H1 (cell line): ENCODE results near the gene ZDHHC20. TPM values are rescaled to one million over a fixed set of nuclear protein-coding genes. Genes with fewer than 3 reads are reported as not detected.

Experiments used
- CTCF ChIA-PET: fragments of 300-600 bp; sonication (Branson Sonifier 250); formaldehyde crosslinking; loops from one replicate; lab custom pipeline; 2021; ENCODE audit not compliant: partially characterized antibody; lab: Charles Lee
- POLR2A ChIA-PET: fragments of 300-600 bp; sonication (Branson Sonifier 250); formaldehyde crosslinking; loops from one replicate; lab custom pipeline; 2021; ENCODE audit warnings: inconsistent platforms; ENCODE audit not compliant: partially characterized antibody; lab: Charles Lee
- DNase-seq, 2 experiments: peaks; one replicate each; pipeline versions ENCODE4 v3.0.0 to v3.0.0-alpha.2; 2010 to 2022; ENCODE audit warnings: low spot score in 2 of 2, low read depth in 1 of 2, mixed read lengths in 1 of 2
- FAIRE-seq: peaks from 2 replicates; lab custom pipeline; 2011; peaks lifted over from hg19 to GRCh38; lab: Jason Lieb, UNC
- H2AFZ ChIP-seq: 2 replicates; pipeline ENCODE4 v1.8.1; 2012; ENCODE audit warnings: low read length, inconsistent platforms
- H2AK5ac ChIP-seq: 2 replicates; pipeline ENCODE4 v1.6.1; 2013; ENCODE audit warnings: low read depth, low read length
- H2BK120ac ChIP-seq: replicated peaks from 2 replicates; pipeline ENCODE3; 2013; ENCODE audit warnings: low read depth, low read length, inconsistent platforms
- H2BK12ac ChIP-seq: 2 replicates; pipeline ENCODE4 v1.6.1; 2013; ENCODE audit warnings: low read depth, low read length
- H2BK15ac ChIP-seq: 2 replicates; pipeline ENCODE4 v1.6.1; 2013; ENCODE audit warnings: low read length
- H2BK20ac ChIP-seq: 2 replicates; pipeline ENCODE4 v1.6.1; 2013; ENCODE audit warnings: low read length
- H2BK5ac ChIP-seq: 2 replicates; pipeline ENCODE4 v1.6.1; 2013; ENCODE audit warnings: low read depth, low read length
- H3K14ac ChIP-seq: 2 replicates; pipeline ENCODE4 v1.6.1; 2013; ENCODE audit warnings: inconsistent platforms; ENCODE audit not compliant: insufficient read length
- H3K18ac ChIP-seq: 2 replicates; pipeline ENCODE4 v1.6.1; 2013; ENCODE audit warnings: low read length; ENCODE audit errors: extremely low read depth
- H3K23ac ChIP-seq: 2 replicates; pipeline ENCODE4 v1.6.1; 2013; ENCODE audit warnings: inconsistent platforms; ENCODE audit not compliant: insufficient read length
- H3K23me2 ChIP-seq: 2 replicates; pipeline ENCODE4 v1.6.1; 2013; ENCODE audit warnings: low read depth, low read length
- H3K27ac ChIP-seq: 2 replicates; pipeline ENCODE4 v1.6.1; 2011; ENCODE audit warnings: low read depth, low read length, inconsistent platforms
- H3K27me3 ChIP-seq, 4 experiments: replicated peaks in 1 of 4; 1 replicate in 1 of 4; 2 replicates in 3 of 4; pipeline versions ENCODE4 v1.6.1 to v1.8.1; 2011 to 2013; ENCODE audit warnings: low read length in 3 of 4, mild to moderate bottlenecking in 3 of 4, inconsistent platforms in 2 of 4, mixed read lengths in 2 of 4, moderate library complexity in 1 of 4; ENCODE audit not compliant: control insufficient read depth in 3 of 4, insufficient read depth in 3 of 4; ENCODE audit errors: extremely low read depth in 1 of 4
- H3K36me3 ChIP-seq, 4 experiments: 2 replicates each; pipeline versions ENCODE4 v1.6.1 to v1.8.1; 2011 to 2013; ENCODE audit warnings: mild to moderate bottlenecking in 4 of 4, low read length in 3 of 4, moderate library complexity in 2 of 4, control low read depth in 1 of 4, inconsistent platforms in 1 of 4; ENCODE audit not compliant: insufficient read depth in 4 of 4, control insufficient read depth in 2 of 4
- H3K4ac ChIP-seq: replicated peaks from 2 replicates; pipeline ENCODE3; 2013; ENCODE audit warnings: low read length, low read depth, mixed read lengths, inconsistent platforms; ENCODE audit not compliant: insufficient read length
- H3K4me1 ChIP-seq, 4 experiments: replicated peaks in 1 of 4; 1 replicate in 1 of 4; 2 replicates in 3 of 4; pipeline versions ENCODE4 v1.6.1 to v1.8.1; 2011 to 2013; ENCODE audit warnings: low read length in 3 of 4, inconsistent platforms in 2 of 4, mixed read lengths in 1 of 4; ENCODE audit not compliant: insufficient read depth in 4 of 4, control insufficient read depth in 3 of 4
- H3K4me2 ChIP-seq, 2 experiments: 2 replicates each; pipeline versions ENCODE4 v1.6.1 to v1.8.1; 2011 to 2013; ENCODE audit warnings: low read depth in 2 of 2, low read length in 2 of 2, control low read depth in 1 of 2, inconsistent platforms in 1 of 2, mild to moderate bottlenecking in 1 of 2; ENCODE audit not compliant: insufficient read depth in 1 of 2
- H3K4me3 ChIP-seq, 4 experiments: fragments of 200-600, 300-600 bp in 1 of 4; sonication (generic), shearing (Covaris generic), sonication (Bioruptor Twin) in 1 of 4; 2 replicates each; pipeline versions ENCODE4 v1.5.1 to v1.8.1; 2011 to 2016; ENCODE audit warnings: low read length in 4 of 4, low read depth in 3 of 4, control low read depth in 2 of 4, inconsistent platforms in 2 of 4, mild to moderate bottlenecking in 2 of 4, mixed read lengths in 1 of 4, moderate library complexity in 1 of 4; ENCODE audit not compliant: insufficient read depth in 2 of 4; ENCODE audit errors: extremely low read depth in 1 of 4
- H3K56ac ChIP-seq: replicated peaks from 2 replicates; pipeline ENCODE3; 2013; ENCODE audit warnings: low read depth, mild to moderate bottlenecking, mixed read lengths, low read length, inconsistent platforms; ENCODE audit not compliant: insufficient read length
- H3K79me1 ChIP-seq: 2 replicates; pipeline ENCODE4 v1.6.1; 2013; ENCODE audit warnings: low read depth, low read length, control low read depth
- H3K79me2 ChIP-seq, 2 experiments: 2 replicates each; pipeline versions ENCODE4 v1.6.1 to v1.8.1; 2012 to 2013; ENCODE audit warnings: low read length in 2 of 2, mild to moderate bottlenecking in 2 of 2, inconsistent platforms in 1 of 2; ENCODE audit not compliant: insufficient read depth in 2 of 2, control insufficient read depth in 1 of 2
- H3K9ac ChIP-seq, 4 experiments: replicated peaks in 1 of 4; 1 replicate in 1 of 4; 2 replicates in 3 of 4; pipeline versions ENCODE4 v1.6.1 to v1.8.1; 2011 to 2013; ENCODE audit warnings: low read depth in 3 of 4, low read length in 3 of 4, control low read depth in 2 of 4, mild to moderate bottlenecking in 2 of 4, moderate library complexity in 2 of 4, inconsistent platforms in 1 of 4; ENCODE audit errors: extremely low read depth in 1 of 4
- H3K9me3 ChIP-seq, 2 experiments: 2 replicates each; pipeline versions ENCODE4 v1.6.1 to v1.8.1; 2012 to 2013; ENCODE audit warnings: mild to moderate bottlenecking in 2 of 2, moderate library complexity in 2 of 2, control low read depth in 1 of 2, inconsistent platforms in 1 of 2, low read depth in 1 of 2, low read length in 1 of 2, mixed read lengths in 1 of 2; ENCODE audit not compliant: insufficient read depth in 2 of 2
- H4K20me1 ChIP-seq, 2 experiments: replicated peaks in 1 of 2; 2 replicates each; pipeline versions ENCODE3 to v1.8.1; 2011 to 2013; ENCODE audit warnings: inconsistent platforms in 2 of 2, low read length in 2 of 2, mild to moderate bottlenecking in 1 of 2; ENCODE audit not compliant: insufficient read depth in 2 of 2, control insufficient read depth in 1 of 2
- H4K5ac ChIP-seq: 2 replicates; pipeline ENCODE4 v1.6.1; 2013; ENCODE audit warnings: low read length, low read depth, mixed read lengths, inconsistent platforms; ENCODE audit not compliant: insufficient read length
- H4K8ac ChIP-seq: 2 replicates; pipeline ENCODE4 v1.8.0; 2013; ENCODE audit warnings: mild to moderate bottlenecking, moderate library complexity, low read length, inconsistent platforms; ENCODE audit not compliant: insufficient read depth; ENCODE audit errors: extremely low read depth
- H4K91ac ChIP-seq: replicated peaks from 2 replicates; pipeline ENCODE3; 2013; ENCODE audit warnings: low read length, mixed read lengths, inconsistent platforms; ENCODE audit not compliant: insufficient read length
- BCL11A ChIP-seq, 2 experiments: IDR thresholded peaks; one replicate each; pipeline ENCODE4 v1.6.1; 2011; ENCODE audit warnings: low read depth in 2 of 2, low read length in 2 of 2, mild to moderate bottlenecking in 2 of 2
- CBX5 ChIP-seq: fragments of 300-800, 300-1000 bp; sonication (generic); IDR thresholded peaks from 2 replicates; pipeline ENCODE4 v1.7.1; 2016; ENCODE audit warnings: antibody characterized with exemption, low read length, low read depth
- E2F6 ChIP-seq: IDR thresholded peaks from 2 replicates; pipeline ENCODE4 v1.6.1; 2012; ENCODE audit warnings: inconsistent platforms
- EGR1 ChIP-seq: IDR thresholded peaks from 2 replicates; pipeline ENCODE4 v1.6.1; 2011; ENCODE audit warnings: low read depth, low read length, borderline replicate concordance
- GTF2F1 ChIP-seq: IDR thresholded peaks from 2 replicates; pipeline ENCODE4 v1.6.1; 2012; ENCODE audit warnings: low read depth, low read length, improper control_type of control experiment, borderline replicate concordance
- HDAC2 ChIP-seq, 2 experiments: fragments of 300-600 bp in 1 of 2; sonication (generic) in 1 of 2; IDR thresholded peaks; 2 replicates each; pipeline ENCODE4 v1.6.1; 2011 to 2012; ENCODE audit warnings: low read depth in 2 of 2, low read length in 2 of 2, mild to moderate bottlenecking in 2 of 2, moderate library complexity in 2 of 2, borderline replicate concordance in 1 of 2, inconsistent platforms in 1 of 2
- HDAC6 ChIP-seq: IDR thresholded peaks from one replicate; pipeline ENCODE4 v1.7.1; 2012; ENCODE audit warnings: low read depth, mild to moderate bottlenecking, inconsistent platforms, low read length, moderate library complexity
- MAFK ChIP-seq: IDR thresholded peaks from 2 replicates; pipeline ENCODE4 v1.6.1; 2012; ENCODE audit warnings: low read depth, mild to moderate bottlenecking, improper control_type of control experiment, low read length
- MAX ChIP-seq: IDR thresholded peaks from 2 replicates; pipeline ENCODE4 v1.6.1; 2012; ENCODE audit warnings: inconsistent platforms
- PHF8 ChIP-seq: fragments of 200-600 bp; sonication (generic); conservative IDR thresholded peaks from 2 replicates; pipeline ENCODE4 v1.7.1; 2012; ENCODE audit warnings: low read depth, mild to moderate bottlenecking, inconsistent platforms, low read length, moderate library complexity
- POLR2A ChIP-seq, 2 experiments: IDR thresholded peaks; 1 replicate in 1 of 2; 2 replicates in 1 of 2; pipeline ENCODE4 v1.6.1; 2011; ENCODE audit warnings: low read depth in 2 of 2, low read length in 2 of 2, mild to moderate bottlenecking in 2 of 2; ENCODE audit errors: control extremely low read depth in 1 of 2
- RBBP5 ChIP-seq: IDR thresholded peaks from 2 replicates; pipeline ENCODE4 v1.7.1; 2012; ENCODE audit warnings: low read depth, mild to moderate bottlenecking, inconsistent platforms, low read length, moderate library complexity, borderline replicate concordance
- SIX5 ChIP-seq: IDR thresholded peaks from 2 replicates; pipeline ENCODE4 v1.6.1; 2011; ENCODE audit warnings: mild to moderate bottlenecking, low read depth, low read length
- WGBS, 2 experiments: shearing (Covaris generic) in 1 of 2; methylation state at CpG; one replicate each; pipeline versions ENCODE4 v1.1.6 to v1.1.7; 2013 to 2015; ENCODE audit warnings: low lambda C conversion rate in 2 of 2, mixed read lengths in 2 of 2, inconsistent platforms in 1 of 2, low coverage in 1 of 2, missing lambda C conversion rate in 1 of 2; ENCODE audit not compliant: insufficient replicate concordance in 2 of 2, insufficient coverage in 1 of 2, insufficient read length in 1 of 2; ENCODE audit errors: extremely low coverage in 1 of 2, missing lambda C conversion rate in 1 of 2; 5-methylcytosine and 5-hydroxymethylcytosine counted together
- polyA plus RNA-seq, 7 experiments: library from polyadenylated mRNA; depleted of rRNA in 3 of 7; stranded (reverse) in 5 of 7; unstranded in 2 of 7; fragments of >200 nt in 5 of 7; fragments of 200-250 nt in 2 of 7; gene quantifications; 1 replicate in 5 of 7; 2 replicates in 1 of 7; 4 replicates in 1 of 7; pipeline versions ENCODE4 v1.2.1 to v1.2.3, GENCODE V29; 2011 to 2013; ENCODE audit warnings: missing spikeins in 2 of 7, mixed read lengths in 2 of 7
- total RNA-seq: library from RNA; stranded (reverse); fragmentation: NEBNext Ultra II Directional; extraction: Animal tissue kit (Norgen Biotek cat#: 25700); gene quantifications from 2 replicates; pipeline ENCODE4 v1.2.1, GENCODE V29; 2021

Gene ZDHHC20
- total and polyA plus RNA-seq, 2 of the 8 experiments (the other 6 are each of a cell fraction or from before 2014, with no cell fraction given) = 16.4 to 89.0 TPM

GRCh38 chr13:21475115-21475514 lies 16.0 kb upstream of the ZDHHC20 start:
- 0 out of 7 replicates have a peak, but pooled peaks cover 0 to 2% (median 0%) of the 10 kb centered on the region in 4 experiments for H3K4me1 ChIP-seq
- H4K20me1 ChIP-seq = no peaks in the 10 kb centered on the region
- FAIRE-seq = no peak
- no peak overlapping the region for H3K4me3 ChIP-seq
- no peaks in the 10 kb centered on the region for H3K27me3 ChIP-seq
- no peaks in the 10 kb centered on the region for H3K36me3 ChIP-seq
- H3K23me2 ChIP-seq = no peaks in the 10 kb centered on the region
- H3K23ac ChIP-seq = no peak overlapping the region
- no peak overlapping the region for H3K14ac ChIP-seq
- ChIA-PET POLR2A (interaction anchor here (1.0 kb wide), 1 partner anchor 413 kb away, joined by 4 read pairs; the partner anchor contains the start of gene LATS2), CTCF (interaction anchor here (0.6 to 1.1 kb wide), 4 partner anchors 9 to 520 kb away, joined by 3 to 4 read pairs (median 3); no protein-coding TSS in a partner anchor)
- H3K4me2 ChIP-seq = no peak overlapping the region
- no peaks in the 10 kb centered on the region for H3K79me2 ChIP-seq
- H4K5ac ChIP-seq = no peak overlapping the region
- H2AFZ ChIP-seq = no peak overlapping the region
- no peak overlapping the region for H4K91ac ChIP-seq
- H2BK20ac ChIP-seq = no peak overlapping the region
- H4K8ac ChIP-seq = no peak overlapping the region
- no peak overlapping the region for H3K56ac ChIP-seq
- H2BK120ac ChIP-seq = no peak overlapping the region
- no peaks in the 10 kb centered on the region for H3K79me1 ChIP-seq
- no peak overlapping the region for H2BK5ac ChIP-seq
- no peak overlapping the region for H3K4ac ChIP-seq
- H3K18ac ChIP-seq = no peak overlapping the region
- H3K27ac ChIP-seq = no peak overlapping the region
- H2AK5ac ChIP-seq = no peak overlapping the region
- no peak overlapping the region for H2BK15ac ChIP-seq
- 77% methylated on average over 6 of the region's 6 CpGs; no CpG with 5 or more reads in 1 of the 2 experiments for WGBS, 2 experiments
- no peak overlapping the region for H2BK12ac ChIP-seq
- no peaks in the 10 kb centered on the region for H3K9me3 ChIP-seq
- no peak overlapping the region for H3K9ac ChIP-seq
- DNase-seq = no peak
- no peak for TF ChIP-seq HDAC2 (IDR thresholded peaks at IDR 0.05; ENCODE audit: borderline replicate concordance in 1 of 2, low read depth in 2 of 2, low read length in 2 of 2)
- TF ChIP-seq RBBP5 = no peak
- no peak for TF ChIP-seq MAFK
- no peak for TF ChIP-seq EGR1
- TF ChIP-seq POLR2A (IDR thresholded peaks at IDR 0.05; ENCODE audit: control extremely low read depth in 1 of 2, low read depth in 2 of 2, low read length in 2 of 2) = no peak
- TF ChIP-seq MAX = no peak
- TF ChIP-seq SIX5 = no peak
- no peak for TF ChIP-seq E2F6
- no peak for TF ChIP-seq PHF8
- TF ChIP-seq CBX5 = no peak
- no peak for TF ChIP-seq BCL11A (IDR thresholded peaks at IDR 0.05; ENCODE audit: low read depth in 2 of 2, low read length in 2 of 2)
- TF ChIP-seq GTF2F1 = no peak
- TF ChIP-seq HDAC6 = no peak
